Lung (tissue), 12 donors: ENCODE measurements around the gene TCEANC. TPM values are rescaled to one million over a fixed set of nuclear protein-coding genes. Genes with fewer than 3 reads are reported as not detected.
A peak's percentile ranks its signal among the peaks of the same experiment; 100 is the strongest.
"Not testable (repeated sequence)": the region's sequence is repeated elsewhere in the genome, so short reads cannot be mapped to it uniquely, and the experiment has no call there.

Source experiments
- ATAC-seq: fragments of 200-7000 bp; cut with Tn5 transposase; one replicate; pipeline ENCODE4 v1.9.1; 2020; ENCODE audit warnings: moderate number of reproducible peaks; ENCODE audit not compliant: insufficient read depth, low FRiP score
- DNase-seq, 3 donors: peaks; one replicate each; pipeline ENCODE4 v3.0.0-alpha.2; 2013 to 2017
- H3K27ac ChIP-seq, 2 donors: one replicate each; pipeline ENCODE4 v1.5.1; 2013; ENCODE audit warnings: mild to moderate bottlenecking in 2 of 2, moderate library complexity in 2 of 2, control low read depth in 1 of 2, inconsistent platforms in 1 of 2, low read depth in 1 of 2, low read length in 1 of 2
- H3K27me3 ChIP-seq, 3 donors: one replicate each; pipeline ENCODE4 v1.5.1; 2013; ENCODE audit warnings: low read length in 2 of 3; ENCODE audit not compliant: control insufficient read depth in 3 of 3, insufficient read depth in 3 of 3
- H3K36me3 ChIP-seq, 4 donors: one replicate each; pipeline ENCODE4 v1.5.1; 2013; ENCODE audit warnings: low read length in 4 of 4, mild to moderate bottlenecking in 1 of 4, moderate library complexity in 1 of 4; ENCODE audit not compliant: control insufficient read depth in 4 of 4, insufficient read depth in 4 of 4
- H3K4me1 ChIP-seq, 5 donors: one replicate each; pipeline ENCODE4 v1.5.1; 2013; ENCODE audit warnings: low read length in 5 of 5, mild to moderate bottlenecking in 2 of 5, moderate library complexity in 1 of 5; ENCODE audit not compliant: control insufficient read depth in 5 of 5, insufficient read depth in 5 of 5
- H3K4me3 ChIP-seq: one replicate; pipeline ENCODE4 v1.5.1; 2013; ENCODE audit warnings: mild to moderate bottlenecking, control low read depth, moderate library complexity
- H3K9ac ChIP-seq, 2 donors: one replicate each; pipeline ENCODE4 v1.5.1; 2013; ENCODE audit warnings: low read length in 2 of 2, control low read depth in 1 of 2; ENCODE audit not compliant: insufficient read depth in 1 of 2
- H3K9me3 ChIP-seq, 4 donors: one replicate each; pipeline ENCODE4 v1.5.1; 2013; ENCODE audit warnings: low read length in 3 of 4, mild to moderate bottlenecking in 1 of 4, moderate library complexity in 1 of 4; ENCODE audit not compliant: control insufficient read depth in 4 of 4, insufficient read depth in 3 of 4
- CTCF ChIP-seq: IDR thresholded peaks from 2 replicates; pipeline ENCODE4 v1.5.1; 2012; ENCODE audit warnings: mild to moderate bottlenecking; ENCODE audit errors: control extremely low read depth, extremely low read depth
- WGBS, 2 donors: extraction: QIAGEN DNeasy Blood & Tissue Kit; methylation state at CpG; one replicate each; pipeline ENCODE4 v1.1.7; 2013; 5-methylcytosine and 5-hydroxymethylcytosine counted together
- polyA plus RNA-seq, 2 donors: library from polyadenylated mRNA; stranded (reverse); fragments of 200-250 nt; gene quantifications; one replicate each; pipeline ENCODE4 v1.2.1, GENCODE V29; 2013
- total RNA-seq, 2 donors: library from RNA; depleted of rRNA in 1 of 2; stranded (reverse); fragments of >200 nt in 1 of 2; gene quantifications; one replicate each; pipeline ENCODE4 v1.2.1, GENCODE V29; 2014 to 2021
- donor health status: control.
- donor health status: control.
- donor health status: Bipolar disorder and iron deficiency.
- donor health status: healthy.
- donor health status: DM: yes; HTN: yes; CAD: no.

The TCEANC gene
- total and polyA plus RNA-seq, 4 donors = 0.94 to 6.7 (median 2.7) TPM

DNA sequence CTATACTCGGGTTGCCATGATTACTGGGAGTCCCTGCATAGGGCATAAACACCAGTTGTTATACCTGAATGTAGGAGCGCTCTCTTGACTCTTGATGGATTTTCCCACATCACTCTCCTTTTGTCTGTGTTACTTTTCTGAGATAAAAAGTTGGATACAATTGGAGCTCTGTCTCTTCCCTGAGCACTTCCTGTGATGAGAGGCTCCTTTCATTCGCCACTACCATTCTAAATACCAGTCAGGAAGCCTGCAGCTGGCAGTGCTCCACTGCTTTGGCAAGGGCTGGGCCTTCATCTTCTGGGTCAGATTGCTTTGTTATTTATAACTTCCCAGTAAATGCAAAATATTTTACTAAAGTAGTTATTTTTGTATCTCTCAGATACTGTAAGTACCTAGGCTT lies 13.9 kb downstream of the TCEANC start:
- peaks cover 0 to 5% (median 0%) of the 10 kb centered on the region in 5 donors for H3K4me1 ChIP-seq
- ATAC-seq = no peak
- H3K27ac ChIP-seq = no peak overlapping the region
- no peak for TF ChIP-seq CTCF
- peaks cover 2 to 36% (median 27%) of the 10 kb centered on the region in 3 donors for H3K27me3 ChIP-seq
- DNase-seq = peak in 1 of 3 donors; percentile 14
- H3K9me3 ChIP-seq = no peaks in the 10 kb centered on the region
- 69 to 72% methylated on average over 3 of the region's 3 CpGs for WGBS, 2 donors
- no peak overlapping the region for H3K9ac ChIP-seq
- peaks cover 0 to 5% (median 1%) of the 10 kb centered on the region in 4 donors for H3K36me3 ChIP-seq
- H3K4me3 ChIP-seq = no peak overlapping the region

GRCh38 chrX:13667919-13668318 lies 15.0 kb downstream of the TCEANC start:
- H3K9me3 ChIP-seq = peaks cover 0 to under 1% (median 0%) of the 10 kb centered on the region in 4 donors
- H3K4me1 ChIP-seq = peaks cover 0 to 5% (median 0%) of the 10 kb centered on the region in 5 donors
- H3K4me3 ChIP-seq = no peak overlapping the region
- ATAC-seq (no peak), DNase-seq (no peak)
- no peak for TF ChIP-seq CTCF
- H3K9ac ChIP-seq = no peak overlapping the region
- no peak overlapping the region for H3K27ac ChIP-seq
- peaks cover 2 to 38% (median 28%) of the 10 kb centered on the region in 3 donors for H3K27me3 ChIP-seq
- peaks cover 0 to 6% (median 3%) of the 10 kb centered on the region in 4 donors for H3K36me3 ChIP-seq

GRCh38 chrX:13669246-13669737 lies 16.4 kb downstream of the TCEANC start:
- Histone ChIP-seq H3K27ac (peak overlapping the region in 1 of 2 donors; percentile 45), H3K4me3 (no peak overlapping the region), H3K36me3 (peaks cover 0 to 4% (median 0%) of the 10 kb centered on the region in 4 donors), H3K9me3 (peaks cover 0 to 1% (median 0%) of the 10 kb centered on the region in 4 donors), H3K4me1 (peaks cover 0 to 5% (median 0%) of the 10 kb centered on the region in 5 donors), H3K9ac (no peak overlapping the region), H3K27me3 (peaks cover 2 to 27% (median 17%) of the 10 kb centered on the region in 3 donors)
- peak; percentile 53 to 83 (median 57) for DNase-seq
- peak; percentile 34 for ATAC-seq
- no peak for TF ChIP-seq CTCF
- whole genome bisulfite sequencing, 2 donors = 22 to 35% methylated on average over 9 of the region's 9 CpGs

GRCh38 chrX:13669755-13670154 lies 16.8 kb downstream of the TCEANC start:
- Histone ChIP-seq H3K27me3 (peaks cover 2 to 24% (median 12%) of the 10 kb centered on the region in 3 donors), H3K27ac (peak overlapping the region in 1 of 2 donors; percentile 45)
- not testable (repeated sequence) for H3K36me3 ChIP-seq, H3K9me3 ChIP-seq, H3K4me3 ChIP-seq, H3K9ac ChIP-seq, H3K4me1 ChIP-seq, ATAC-seq, DNase-seq
- 94 to 97% methylated on average over 8 of the region's 8 CpGs for whole genome bisulfite sequencing, 2 donors
